HAP-1 (cell line): Measurements from ENCODE around the gene HSPA12A.

ENCODE experiments used
- DNase-seq, 2 experiments: peaks; one replicate each; pipeline ENCODE4 v3.0.0-alpha.2; 2016 to 2020; ENCODE audit warnings: low spot score in 2 of 2
- H3K27me3 ChIP-seq: fragments of 250-450 bp; sonication (Bioruptor Pico); 2 replicates; pipeline ENCODE4 v1.5.1; 2020; ENCODE audit warnings: low read depth, mild to moderate bottlenecking, moderate library complexity
- H3K36me3 ChIP-seq: fragments of 250-450 bp; sonication (Bioruptor Pico); replicated peaks from 2 replicates; pipeline ENCODE4 v1.5.1; 2020; ENCODE audit warnings: mild to moderate bottlenecking
- H3K4me1 ChIP-seq: fragments of 250-450 bp; sonication (Bioruptor Pico); 2 replicates; pipeline ENCODE4 v1.5.1; 2020; ENCODE audit warnings: mild to moderate bottlenecking
- H3K4me3 ChIP-seq: fragments of 250-450 bp; sonication (Bioruptor Pico); 2 replicates; pipeline ENCODE4 v1.5.1; 2020; ENCODE audit warnings: mild to moderate bottlenecking, moderate library complexity
- H3K9me3 ChIP-seq: fragments of 250-450 bp; sonication (Bioruptor Pico); 2 replicates; pipeline ENCODE4 v1.5.1; 2020; ENCODE audit warnings: mild to moderate bottlenecking, moderate library complexity
- in situ Hi-C: fragments of 300-500 bp; cut with MboI; formaldehyde crosslinking; loops from 3 replicates; pipeline ENCODE4 v1.14.3; 2020; ENCODE audit warnings: low sequenced_read_pairs, inconsistent platforms, mixed read lengths

Gene HSPA12A

DNA sequence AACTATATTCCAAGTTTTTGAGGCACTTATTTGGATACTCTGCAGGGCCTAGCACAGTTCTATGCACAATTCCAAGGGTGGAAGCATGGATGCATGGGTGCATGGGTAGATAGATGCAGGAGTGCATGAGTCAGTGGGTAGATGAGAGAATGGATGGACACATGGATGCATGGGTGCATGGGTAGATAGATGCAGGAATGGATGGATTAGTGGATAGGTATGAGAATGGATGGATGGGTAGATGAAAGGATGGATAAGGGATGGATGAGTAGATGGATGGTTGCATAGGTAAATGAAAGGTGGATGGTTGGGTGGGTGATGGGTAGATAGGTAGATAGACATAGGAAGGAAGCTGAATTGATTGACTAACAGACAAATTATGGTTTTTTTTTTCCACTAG, 106.0 kb downstream of the HSPA12A start:
- H3K27me3 ChIP-seq, result 0 out of 2 replicates have a peak, but pooled peaks cover 6% of the 10 kb centered on the region
- in situ Hi-C loops, result no loop called here
- DNase-seq, result no peak
- no peaks in the 10 kb centered on the region for H3K36me3 ChIP-seq
- no peak overlapping the region for H3K4me3 ChIP-seq
- no peaks in the 10 kb centered on the region for H3K4me1 ChIP-seq
- H3K9me3 ChIP-seq, result no peaks in the 10 kb centered on the region

- Histone ChIP-seq H3K4me1 (no peaks in the 10 kb centered on the region), H3K27me3 (0 out of 2 replicates have a peak, but pooled peaks cover 6% of the 10 kb centered on the region), H3K9me3 (no peaks in the 10 kb centered on the region), H3K4me3 (no peak overlapping the region), H3K36me3 (no peaks in the 10 kb centered on the region)
- in situ Hi-C loops, result no loop called here
- no peak for DNase-seq
Observed at GRCh38 chr10:116634126-116634975, 108.0 kb downstream of the HSPA12A start.

GRCh38 chr10:116633216-116633600, 109.2 kb downstream of the HSPA12A start:
- Histone ChIP-seq H3K36me3 (no peaks in the 10 kb centered on the region), H3K27me3 (0 out of 2 replicates have a peak, but pooled peaks cover 4% of the 10 kb centered on the region), H3K4me1 (no peaks in the 10 kb centered on the region), H3K4me3 (no peak overlapping the region), H3K9me3 (no peaks in the 10 kb centered on the region)
- no peak for DNase-seq
- in situ Hi-C loops, result no loop called here

- Histone ChIP-seq H3K4me1 (no peaks in the 10 kb centered on the region), H3K4me3 (no peak overlapping the region), H3K36me3 (no peaks in the 10 kb centered on the region), H3K9me3 (no peaks in the 10 kb centered on the region), H3K27me3 (0 out of 2 replicates have a peak, but pooled peaks cover 4% of the 10 kb centered on the region)
- DNase-seq, result no peak
- in situ Hi-C loops, result no loop called here
Observed at GRCh38 chr10:116632596-116633215, 109.7 kb downstream of the HSPA12A start.

DNA sequence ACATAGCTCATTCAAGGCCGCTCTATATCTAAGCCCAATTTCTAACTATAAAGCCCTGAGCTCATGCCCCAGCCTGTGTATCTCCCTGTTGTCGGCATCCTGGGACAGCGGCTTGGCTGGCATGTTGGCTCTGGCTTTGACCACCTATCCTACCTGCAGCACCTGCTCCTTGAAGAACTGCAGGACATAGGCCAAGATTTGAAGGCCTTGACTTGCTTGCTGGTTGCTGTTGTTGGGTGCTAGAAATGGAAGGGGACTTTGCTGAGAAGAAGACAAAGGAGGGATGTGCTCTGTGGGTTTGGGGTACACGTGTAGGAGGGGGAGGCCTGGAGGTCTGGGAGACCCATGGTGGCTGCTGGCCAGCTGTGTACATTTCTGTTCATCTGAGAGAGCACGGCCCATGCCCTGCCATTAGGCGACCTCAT, 110.5 kb downstream of the HSPA12A start:
- in situ Hi-C loops, result no loop called here
- Histone ChIP-seq H3K9me3 (no peaks in the 10 kb centered on the region), H3K4me1 (no peaks in the 10 kb centered on the region), H3K36me3 (no peaks in the 10 kb centered on the region), H3K27me3 (0 out of 2 replicates have a peak, but pooled peaks cover 4% of the 10 kb centered on the region), H3K4me3 (no peak overlapping the region)
- no peak for DNase-seq

DNA sequence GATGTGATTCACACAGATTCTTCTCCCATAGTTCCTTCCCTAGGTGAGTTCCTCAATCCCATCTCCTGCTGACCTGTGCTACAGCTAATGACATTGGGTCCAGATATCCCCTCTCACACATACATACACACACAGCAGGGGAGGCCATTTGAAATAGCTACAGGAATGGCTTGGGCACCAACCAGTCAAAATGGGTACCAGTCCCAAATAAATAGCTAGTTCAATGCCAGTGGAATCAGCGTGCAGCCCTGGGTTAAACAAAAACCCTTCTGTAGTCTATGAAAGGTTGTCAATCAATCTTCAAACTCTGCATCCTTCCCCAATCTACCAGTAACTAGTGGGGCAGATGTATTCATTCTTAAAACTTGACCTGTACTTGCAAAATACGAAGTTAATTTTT, 112.3 kb downstream of the HSPA12A start:
- no peak for DNase-seq
- no peaks in the 10 kb centered on the region for H3K4me1 ChIP-seq
- H3K4me3 ChIP-seq, result no peak overlapping the region
- H3K9me3 ChIP-seq, result no peaks in the 10 kb centered on the region
- H3K27me3 ChIP-seq, result 0 out of 2 replicates have a peak, but pooled peaks cover 1% of the 10 kb centered on the region
- no peaks in the 10 kb centered on the region for H3K36me3 ChIP-seq
- in situ Hi-C loops, result no loop called here

GRCh38 chr10:116629340-116629739, 113.0 kb downstream of the HSPA12A start:
- in situ Hi-C loops, result no loop called here
- DNase-seq, result no peak
- H3K27me3 ChIP-seq, result no peaks in the 10 kb centered on the region
- H3K4me1 ChIP-seq, result no peaks in the 10 kb centered on the region
- no peaks in the 10 kb centered on the region for H3K9me3 ChIP-seq
- no peak overlapping the region for H3K4me3 ChIP-seq
- H3K36me3 ChIP-seq, result no peaks in the 10 kb centered on the region

GRCh38 chr10:116627386-116627933, 114.9 kb downstream of the HSPA12A start:
- in situ Hi-C loops, result no loop called here
- no peak for DNase-seq
- Histone ChIP-seq H3K4me3 (no peak overlapping the region), H3K27me3 (no peaks in the 10 kb centered on the region), H3K9me3 (no peaks in the 10 kb centered on the region), H3K36me3 (no peaks in the 10 kb centered on the region), H3K4me1 (no peaks in the 10 kb centered on the region)

DNA sequence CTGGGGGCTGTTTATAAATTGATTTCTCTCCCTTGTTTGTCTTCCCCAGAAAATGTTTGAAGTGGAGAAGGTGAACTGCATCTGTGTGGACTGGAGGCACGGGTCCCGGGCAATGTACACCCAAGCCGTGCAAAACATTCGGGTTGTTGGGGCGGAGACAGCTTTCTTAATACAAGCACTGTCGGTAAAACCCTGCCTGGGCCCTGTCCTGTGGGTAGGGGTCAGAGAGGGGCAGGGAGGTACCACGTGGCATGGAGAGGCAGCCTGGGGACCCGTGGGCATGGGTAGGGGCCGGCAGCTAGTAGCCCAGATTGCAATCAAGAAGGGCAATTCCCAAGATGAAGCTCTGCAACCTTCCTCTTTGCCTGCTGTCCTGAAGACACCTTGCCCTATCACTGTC, 115.6 kb downstream of the HSPA12A start:
- Histone ChIP-seq H3K36me3 (no peaks in the 10 kb centered on the region), H3K27me3 (no peaks in the 10 kb centered on the region), H3K9me3 (no peaks in the 10 kb centered on the region), H3K4me3 (no peak overlapping the region), H3K4me1 (no peaks in the 10 kb centered on the region)
- in situ Hi-C loops, result no loop called here
- DNase-seq, result no peak

- Histone ChIP-seq H3K27me3 (no peaks in the 10 kb centered on the region), H3K36me3 (no peaks in the 10 kb centered on the region), H3K4me3 (no peak overlapping the region), H3K9me3 (no peaks in the 10 kb centered on the region), H3K4me1 (no peaks in the 10 kb centered on the region)
- in situ Hi-C loops, result no loop called here
- no peak for DNase-seq
Observed at GRCh38 chr10:116625845-116626244, 116.5 kb downstream of the HSPA12A start.

- H3K4me3 ChIP-seq, result no peak overlapping the region
- no peaks in the 10 kb centered on the region for H3K4me1 ChIP-seq
- no peaks in the 10 kb centered on the region for H3K36me3 ChIP-seq
- no peak for DNase-seq
- H3K27me3 ChIP-seq, result no peaks in the 10 kb centered on the region
- in situ Hi-C loops, result no loop called here
- H3K9me3 ChIP-seq, result no peaks in the 10 kb centered on the region
Observed at GRCh38 chr10:116621934-116622655, 120.3 kb downstream of the HSPA12A start.

DNA sequence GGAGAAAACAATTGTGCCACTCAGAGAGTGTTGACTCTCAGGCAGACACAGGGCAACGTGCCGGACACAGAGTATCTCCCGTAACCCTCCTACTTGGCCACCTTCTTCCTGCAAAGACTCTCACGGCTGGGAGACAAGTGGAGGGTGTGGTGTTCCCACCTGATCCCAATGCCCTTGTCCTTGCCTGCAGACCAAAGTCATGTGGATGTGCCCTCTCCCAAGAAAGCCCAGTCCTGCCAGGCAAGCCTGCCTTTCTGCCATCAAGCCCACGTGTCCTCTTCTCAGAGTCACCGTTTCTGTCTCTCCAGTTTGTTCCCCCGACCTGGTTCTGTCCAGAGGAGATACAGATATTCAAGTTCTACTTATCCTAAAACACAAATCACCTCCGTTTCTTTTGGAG, 120.9 kb downstream of the HSPA12A start:
- no peak for DNase-seq
- H3K9me3 ChIP-seq, result no peaks in the 10 kb centered on the region
- H3K4me3 ChIP-seq, result no peak overlapping the region
- H3K27me3 ChIP-seq, result no peaks in the 10 kb centered on the region
- in situ Hi-C loops, result no loop called here
- H3K4me1 ChIP-seq, result no peaks in the 10 kb centered on the region
- H3K36me3 ChIP-seq, result no peaks in the 10 kb centered on the region
